Measurements from ENCODE around the gene RPL11.

The RPL11 gene

GRCh38 chr1:23736437-23737134, 45.0 kb downstream of the RPL11 start:
- DNase-seq: no peak

- no peak for DNase-seq
Observed at GRCh38 chr1:23741609-23742008, 50.0 kb downstream of the RPL11 start.

- DNase-seq: peak; percentile 84
Observed at GRCh38 chr1:23742670-23743286, 51.2 kb downstream of the RPL11 start.

- DNase-seq: peak; percentile 88
Observed at GRCh38 chr1:23743287-23744152, 51.9 kb downstream of the RPL11 start, which contains the start of gene ELOA. ELOA (plus strand) TSS chr1:23743471; CDS start chr1:23743504, 33 bp downstream.

- DNase-seq: peak; percentile 54
Observed at GRCh38 chr1:23745515-23745914, 53.9 kb downstream of the RPL11 start.

Measured in NCI-H82 (cell line).